HG03457 (cell line): ENCODE results near the gene FAM133A.

Experiments used
- ATAC-seq: cut with Tn5 transposase; IDR thresholded peaks from one replicate; pipeline ENCODE4 v1.9.1; 2021; ENCODE audit warnings: moderate number of reproducible peaks; ENCODE audit not compliant: unreplicated experiment

The FAM133A gene

GRCh38 chrX:93673869-93674271 lies at the start of gene FAM133A:
Gene FAM133A, plus strand, starts transcription at chrX:93674206. Its CDS starts 35,214 bp downstream, at chrX:93709420.
- no peak for ATAC-seq

GRCh38 chrX:93637591-93637990 lies 36.4 kb upstream of the FAM133A start:
- no peak for ATAC-seq

- no peak for ATAC-seq
Observed at GRCh38 chrX:93649381-93649780, 24.6 kb upstream of the FAM133A start.

- ATAC-seq, result no peak
Observed at GRCh38 chrX:93660575-93660974, 13.4 kb upstream of the FAM133A start.

- no peak for ATAC-seq
Observed at GRCh38 chrX:93673056-93673868, 744 bp upstream of the FAM133A start, which contains the start of gene NAP1L3. Gene NAP1L3, minus strand, starts transcription at chrX:93673578. Its CDS starts 274 bp downstream, at chrX:93673304.

- no peak for ATAC-seq
Observed at GRCh38 chrX:93695981-93696380, 22.0 kb downstream of the FAM133A start.

- no peak for ATAC-seq
Observed at GRCh38 chrX:93703701-93704100, 29.7 kb downstream of the FAM133A start.

- ATAC-seq, result no peak
Observed at GRCh38 chrX:93711076-93711475, 37.1 kb downstream of the FAM133A start.

DNA sequence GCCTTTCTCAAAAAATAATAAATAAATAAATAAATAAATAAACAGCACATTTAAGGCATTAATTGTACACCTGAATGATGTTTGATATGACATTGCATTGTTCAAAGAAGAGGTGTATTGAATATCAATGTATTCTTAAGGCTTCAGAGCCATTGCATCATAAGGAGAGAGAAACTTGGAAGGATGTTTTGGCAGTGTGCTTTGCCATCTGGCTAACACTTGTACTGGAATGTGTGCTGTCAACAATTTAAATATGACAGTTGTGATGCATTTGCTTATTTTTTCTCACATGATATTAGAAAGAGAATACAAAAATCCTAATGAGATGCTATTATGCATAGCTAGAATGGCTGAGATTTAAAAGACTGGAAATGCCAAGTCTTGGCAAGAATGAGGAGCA lies 67.8 kb downstream of the FAM133A start:
- no peak for ATAC-seq

DNA sequence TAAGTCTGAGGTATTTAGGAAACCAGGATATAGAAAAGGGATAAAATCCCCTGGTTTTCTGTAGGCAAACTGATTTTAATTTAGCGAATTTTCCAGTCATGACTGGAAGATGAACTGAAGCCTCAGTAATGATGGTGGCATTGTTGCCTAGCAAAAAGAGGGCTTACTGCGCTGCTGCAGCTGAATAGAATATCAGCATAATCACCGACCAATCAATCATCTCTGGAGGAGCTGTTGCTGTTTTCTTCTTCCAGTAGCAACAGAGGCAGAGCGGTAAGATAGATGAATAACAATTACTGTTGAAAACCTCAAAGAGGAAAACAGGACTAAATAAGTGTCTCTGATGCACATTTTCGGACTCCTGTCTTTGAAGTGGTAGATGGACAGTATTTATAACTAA lies 86.2 kb downstream of the FAM133A start:
- ATAC-seq, result no peak
